KG1 (cell line): ENCODE results near the gene DOCK11.
"Not testable (repeated sequence)": the region's sequence is repeated elsewhere in the genome, so short reads cannot be mapped to it uniquely, and the experiment has no call there.

ENCODE experiments used
- DNase-seq: peaks from one replicate; lab custom pipeline; 2025; lab: John Stamatoyannopoulos, UW

Gene DOCK11

DNA sequence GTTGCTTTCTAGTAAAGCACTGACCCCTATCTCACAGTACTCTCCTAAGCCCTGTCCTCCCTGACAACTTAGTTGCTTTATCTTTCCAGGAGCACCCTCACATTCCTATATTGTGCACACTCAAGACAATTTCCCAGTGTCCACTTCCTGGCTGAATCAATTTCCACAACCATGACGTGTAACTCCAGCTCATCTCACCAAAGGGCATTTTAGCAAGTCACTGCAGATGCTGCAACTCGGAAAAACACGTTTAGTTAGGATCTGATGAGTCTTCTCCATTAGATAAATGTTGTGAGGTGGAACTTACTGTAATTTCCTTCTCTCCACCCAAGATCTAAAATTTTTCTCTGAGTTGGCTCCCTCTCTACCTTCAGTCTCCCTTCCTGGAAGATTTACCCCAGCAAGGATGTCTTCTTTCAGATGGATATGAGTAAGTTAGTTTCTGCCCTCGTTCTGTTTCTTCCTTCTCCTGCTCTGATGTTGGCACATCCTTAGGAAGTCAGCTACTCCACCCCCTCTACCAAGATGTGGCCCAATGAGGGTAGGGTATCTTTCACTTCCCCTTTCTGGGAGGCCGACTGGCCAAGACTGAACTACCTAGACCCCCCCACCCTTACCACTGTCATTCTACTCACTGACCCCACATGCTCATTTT, 203.0 kb downstream of the DOCK11 start:
- no peak for DNase-seq

DNA sequence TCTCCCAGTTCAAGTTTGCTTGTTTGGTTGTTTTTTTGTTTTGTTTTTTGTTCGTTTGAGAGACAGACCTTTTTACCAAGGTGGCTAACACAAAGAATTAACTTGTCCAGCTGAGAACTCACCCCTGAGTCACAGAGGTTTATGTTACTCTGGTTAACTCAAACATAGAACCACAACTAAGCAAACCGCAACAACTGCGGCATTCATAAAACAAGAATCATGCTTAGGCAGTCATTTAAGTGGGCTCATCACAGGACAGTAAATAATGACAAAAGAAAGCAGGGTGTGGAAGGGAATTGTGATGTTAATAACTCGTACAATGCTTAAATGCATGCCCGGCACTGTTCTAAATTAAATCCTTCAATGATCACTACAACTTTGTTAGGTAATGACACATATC, 207.1 kb downstream of the DOCK11 start:
- no peak for DNase-seq

GRCh38 chrX:118706681-118707080, 211.1 kb downstream of the DOCK11 start:
- DNase-seq, result no peak

DNA sequence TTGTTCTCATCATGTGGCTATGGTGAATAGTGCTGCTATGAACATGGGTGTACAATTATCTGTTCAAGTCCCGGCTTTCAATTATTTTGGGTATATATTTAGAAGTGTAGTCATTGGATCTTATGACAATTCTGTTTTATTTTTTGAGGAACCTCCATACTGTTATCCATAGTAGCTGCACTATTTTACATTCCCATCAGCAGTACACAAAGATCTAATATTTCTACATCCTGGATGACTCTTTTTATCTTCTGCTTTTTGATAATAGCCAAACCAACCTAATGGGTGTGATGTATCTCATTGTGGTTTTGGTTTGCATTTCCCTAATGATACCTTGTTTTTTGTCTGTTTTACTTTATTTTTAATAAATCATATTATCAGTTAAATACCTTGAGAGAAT, 218.9 kb downstream of the DOCK11 start:
- DNase-seq, result no peak

- DNase-seq, result not testable (repeated sequence)
Observed at GRCh38 chrX:118715917-118716316, 220.3 kb downstream of the DOCK11 start.

GRCh38 chrX:118716833-118717232, 221.2 kb downstream of the DOCK11 start:
- not testable (repeated sequence) for DNase-seq

DNA sequence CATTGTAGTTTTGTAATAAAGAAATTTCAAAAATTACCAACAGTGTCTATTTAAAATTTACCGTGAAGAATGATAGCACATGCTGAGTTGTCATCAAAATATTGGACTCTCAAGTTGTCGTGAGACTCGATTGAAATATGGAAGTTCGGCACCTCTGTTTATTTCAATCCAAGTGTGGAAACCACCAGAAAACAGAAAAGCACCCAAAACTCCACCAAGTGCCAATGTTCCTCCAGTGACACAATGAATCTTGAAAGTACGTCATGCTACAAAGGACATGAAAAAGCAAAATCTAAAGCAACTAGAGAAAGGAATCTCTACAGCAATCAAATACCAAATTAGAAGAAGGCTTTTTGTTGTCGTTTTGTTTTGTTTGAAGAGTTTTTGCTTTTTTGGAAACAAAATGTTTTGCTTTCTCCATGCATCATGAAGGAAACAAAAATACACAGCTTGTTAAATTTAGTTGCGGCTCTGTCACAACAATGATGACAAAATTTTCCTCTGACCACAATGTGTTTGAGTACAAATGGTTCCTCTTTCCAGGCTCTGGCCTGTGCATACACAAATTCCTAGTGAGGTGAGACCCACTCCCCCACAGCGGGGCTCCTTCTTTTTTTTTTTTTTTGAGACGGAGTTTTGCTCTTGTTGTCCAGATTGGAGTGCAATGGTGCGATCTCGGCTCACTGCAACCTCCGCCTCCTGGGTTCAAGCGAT, 222.2 kb downstream of the DOCK11 start:
- DNase-seq, result no peak

GRCh38 chrX:118718737-118719136, 223.1 kb downstream of the DOCK11 start:
- DNase-seq, result no peak

DNA sequence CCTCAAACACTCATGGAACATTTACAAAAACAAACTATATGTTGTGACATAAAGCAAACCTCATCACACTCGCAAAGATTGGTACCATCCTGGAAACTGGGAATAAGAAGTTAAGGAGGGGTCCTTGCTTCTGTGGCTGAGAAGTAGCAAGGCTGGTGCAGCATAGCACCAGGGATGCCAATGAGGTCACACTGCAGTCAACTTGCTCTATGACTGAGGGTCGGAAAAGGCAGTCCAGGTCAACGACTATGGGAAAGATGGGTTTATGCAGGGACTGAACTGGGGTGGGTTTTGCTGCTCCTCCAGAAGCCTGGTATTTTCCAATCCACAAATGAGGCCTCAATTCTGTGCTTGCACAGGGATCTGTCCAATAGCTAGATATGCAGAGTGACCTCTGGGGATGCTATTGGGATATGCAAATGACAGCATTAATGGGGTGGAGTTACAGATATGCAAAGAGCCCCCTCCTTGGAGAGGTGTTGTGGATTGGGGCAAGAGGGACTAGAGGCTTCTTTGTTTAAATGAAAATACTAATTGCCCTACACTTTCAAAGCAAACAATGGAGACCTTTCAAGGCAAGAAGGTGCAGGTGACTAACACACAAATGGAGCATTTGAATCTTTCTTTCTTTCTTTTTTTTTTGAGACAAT, 224.6 kb downstream of the DOCK11 start:
- no peak for DNase-seq

- no peak for DNase-seq
Observed at GRCh38 chrX:118723376-118723775, 227.8 kb downstream of the DOCK11 start.

- no peak for DNase-seq
Observed at GRCh38 chrX:118724365-118724764, 228.8 kb downstream of the DOCK11 start.

- no peak for DNase-seq
Observed at GRCh38 chrX:118724775-118725174, 229.2 kb downstream of the DOCK11 start.

DNA sequence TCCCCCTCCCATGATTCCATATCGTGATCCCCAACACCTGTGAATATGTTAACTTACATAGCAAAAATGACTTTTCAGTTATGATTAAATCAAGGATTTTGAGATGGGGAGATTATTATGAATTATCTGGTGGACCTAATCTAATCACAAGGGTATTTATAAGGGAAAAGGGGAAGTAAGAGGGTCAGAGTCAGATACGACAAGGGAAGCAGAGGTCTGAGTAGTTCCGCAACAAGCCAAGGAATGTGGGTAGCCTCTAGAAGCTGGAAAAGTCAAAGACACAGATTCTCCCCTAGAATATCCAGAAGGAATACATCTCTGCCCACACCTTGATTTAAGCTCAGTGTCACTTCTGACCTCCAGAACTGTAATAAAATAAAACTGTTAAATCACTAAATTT, 230.8 kb downstream of the DOCK11 start:
- no peak for DNase-seq

GRCh38 chrX:118726887-118727685, 231.5 kb downstream of the DOCK11 start, which contains the start of gene IL13RA1:
TSS of gene IL13RA1 (plus strand) at chrX:118727606. CDS start at chrX:118727639, 33 bp downstream.
- DNase-seq, result no peak

GRCh38 chrX:118727686-118728339, 232.2 kb downstream of the DOCK11 start:
- DNase-seq, result no peak

DNA sequence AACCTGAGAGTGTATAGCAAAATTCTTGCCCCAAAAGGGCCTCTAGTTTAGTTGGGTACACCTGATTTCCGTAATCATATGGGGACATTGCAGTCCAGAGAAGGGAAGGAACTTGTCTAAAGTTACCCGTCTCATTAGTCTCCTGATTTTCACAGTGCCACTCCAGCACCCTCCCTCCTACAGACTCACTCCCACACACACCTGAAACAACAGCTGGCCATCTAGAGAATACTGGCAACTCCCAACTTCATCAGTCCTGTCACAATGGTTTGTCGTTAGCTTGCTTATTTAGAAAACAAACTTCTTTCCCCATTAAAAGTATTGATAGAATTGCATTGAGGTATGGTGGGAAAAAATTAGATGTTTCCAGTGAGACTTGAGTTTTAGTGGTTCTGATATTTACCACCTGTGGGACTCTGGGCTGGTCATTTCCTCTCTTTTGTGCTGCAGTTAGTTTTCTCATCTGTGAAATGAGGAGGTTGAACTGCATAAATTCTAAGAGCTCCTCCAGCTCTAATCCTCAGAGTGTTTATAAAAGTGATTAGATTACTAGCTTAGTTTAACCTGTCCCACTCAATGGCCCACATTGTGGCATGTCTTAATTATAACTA, 233.5 kb downstream of the DOCK11 start:
- DNase-seq, result no peak

DNA sequence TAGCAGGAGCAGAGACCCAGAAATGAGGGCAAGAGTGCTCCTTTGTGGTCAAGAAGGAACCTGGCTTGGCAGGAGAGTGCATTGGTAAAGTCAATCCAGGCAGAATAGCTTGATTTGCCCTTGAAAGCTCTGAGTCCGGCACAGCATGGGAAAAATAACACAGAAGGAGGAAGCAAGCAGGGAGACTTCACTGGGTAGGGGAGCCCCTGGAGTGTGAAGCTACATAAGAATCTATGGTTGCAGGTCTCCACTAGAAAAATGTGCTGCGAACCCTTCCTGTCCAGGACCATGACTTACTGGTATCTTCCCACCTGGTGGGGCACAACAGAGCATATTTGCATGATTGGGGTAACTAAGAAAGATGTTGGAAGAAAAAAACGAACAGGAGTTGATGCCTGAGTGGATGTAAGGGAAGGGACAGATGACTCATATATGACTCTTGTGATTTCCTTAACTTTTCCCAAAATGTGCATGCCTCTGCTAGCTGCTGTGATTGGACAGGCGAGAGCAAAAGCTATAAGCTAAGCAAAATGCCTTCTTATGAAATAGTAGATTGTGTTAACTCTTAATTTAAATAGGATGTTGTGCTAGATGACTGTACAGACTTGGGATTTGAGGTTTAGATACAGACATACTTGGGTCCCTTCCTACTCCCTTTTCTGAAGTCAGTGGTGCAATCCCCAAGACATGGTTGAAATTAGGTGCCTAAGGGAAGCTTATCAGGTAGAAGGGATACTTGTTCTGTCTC, 235.1 kb downstream of the DOCK11 start:
- DNase-seq, result no peak

DNA sequence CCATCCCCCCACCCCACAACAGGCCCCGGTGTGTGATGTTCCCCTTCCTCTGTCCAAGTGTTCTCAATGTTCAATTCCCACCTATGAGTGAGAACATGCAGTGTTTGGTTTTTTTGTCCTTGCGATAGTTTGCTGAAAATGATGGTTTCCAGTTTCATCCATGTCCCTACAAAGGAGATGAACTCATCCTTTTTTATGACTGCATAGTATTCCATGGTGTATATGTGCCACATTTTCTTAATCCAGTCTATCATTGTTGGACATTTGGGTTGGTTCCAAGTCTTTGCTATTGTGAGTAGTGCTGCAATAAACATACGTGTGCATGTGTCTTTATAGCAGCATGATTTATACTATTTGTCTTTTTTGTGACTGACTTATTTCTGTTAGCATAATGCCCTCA, 236.9 kb downstream of the DOCK11 start:
- DNase-seq, result not testable (repeated sequence)

DNA sequence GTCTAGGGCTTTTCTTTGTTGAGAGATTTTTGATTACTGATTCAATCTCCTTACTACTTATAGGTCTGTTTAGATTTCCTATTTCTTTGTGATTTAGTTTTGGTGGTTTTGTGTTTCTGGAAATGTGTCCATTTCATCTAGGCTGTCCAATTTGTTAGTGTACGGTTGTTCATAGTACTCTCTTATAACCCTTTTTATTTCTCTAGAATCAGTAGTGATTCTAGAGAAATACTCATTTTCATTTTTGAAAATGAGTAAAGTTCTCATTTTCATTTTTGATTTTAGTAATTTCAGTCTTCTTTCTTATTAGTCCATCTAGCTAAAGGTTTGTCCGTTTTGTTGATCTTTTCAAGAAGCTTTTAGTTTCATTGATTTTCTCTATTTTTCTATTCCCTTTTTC, 239.3 kb downstream of the DOCK11 start:
- no peak for DNase-seq
